GM12801 (cell line): ENCODE data around the gene MACF1.

Experiments
- TF ChIP-seq, protein P1 (sequence below): IDR thresholded peaks from one replicate; pipeline ENCODE4 v1.5.1; 2011; ENCODE audit warnings: control low read depth; ENCODE audit not compliant: insufficient read length; ENCODE audit errors: extremely low read depth

The MACF1 gene

GRCh38 chr1:39458991-39459390, 254.5 kb downstream of the MACF1 start:
- TF ChIP-seq, protein P1, sequence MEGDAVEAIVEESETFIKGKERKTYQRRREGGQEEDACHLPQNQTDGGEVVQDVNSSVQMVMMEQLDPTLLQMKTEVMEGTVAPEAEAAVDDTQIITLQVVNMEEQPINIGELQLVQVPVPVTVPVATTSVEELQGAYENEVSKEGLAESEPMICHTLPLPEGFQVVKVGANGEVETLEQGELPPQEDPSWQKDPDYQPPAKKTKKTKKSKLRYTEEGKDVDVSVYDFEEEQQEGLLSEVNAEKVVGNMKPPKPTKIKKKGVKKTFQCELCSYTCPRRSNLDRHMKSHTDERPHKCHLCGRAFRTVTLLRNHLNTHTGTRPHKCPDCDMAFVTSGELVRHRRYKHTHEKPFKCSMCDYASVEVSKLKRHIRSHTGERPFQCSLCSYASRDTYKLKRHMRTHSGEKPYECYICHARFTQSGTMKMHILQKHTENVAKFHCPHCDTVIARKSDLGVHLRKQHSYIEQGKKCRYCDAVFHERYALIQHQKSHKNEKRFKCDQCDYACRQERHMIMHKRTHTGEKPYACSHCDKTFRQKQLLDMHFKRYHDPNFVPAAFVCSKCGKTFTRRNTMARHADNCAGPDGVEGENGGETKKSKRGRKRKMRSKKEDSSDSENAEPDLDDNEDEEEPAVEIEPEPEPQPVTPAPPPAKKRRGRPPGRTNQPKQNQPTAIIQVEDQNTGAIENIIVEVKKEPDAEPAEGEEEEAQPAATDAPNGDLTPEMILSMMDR = no peak

GRCh38 chr1:39462074-39462473, 257.6 kb downstream of the MACF1 start:
- TF ChIP-seq, protein P1 = no peak

GRCh38 chr1:39466413-39467107, 262.1 kb downstream of the MACF1 start:
- TF ChIP-seq, protein P1 = no peak

GRCh38 chr1:39469150-39469549, 264.7 kb downstream of the MACF1 start:
- TF ChIP-seq, protein P1 = no peak

DNA sequence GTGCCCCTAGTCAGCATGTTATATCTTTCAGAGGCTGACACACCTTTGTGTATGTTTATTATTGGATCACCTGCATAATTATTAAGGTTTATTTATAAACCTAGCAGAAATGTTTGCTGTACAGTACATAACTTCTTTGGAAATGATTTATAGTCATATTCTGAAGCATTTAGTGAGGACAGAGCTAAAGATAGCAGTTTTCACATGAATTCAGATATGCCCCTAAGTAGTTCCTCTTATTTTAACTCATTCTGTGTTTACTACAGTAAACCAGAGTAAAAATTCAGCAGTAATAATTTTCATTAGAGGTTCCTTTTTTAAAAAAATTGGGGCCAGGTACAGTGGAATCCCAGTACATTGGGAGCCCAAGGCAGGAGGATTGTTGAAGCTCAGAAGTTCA, 265.5 kb downstream of the MACF1 start:
- TF ChIP-seq, protein P1 = no peak

- TF ChIP-seq, protein P1 = no peak
These were observed 268.3 kb downstream of the MACF1 start for GRCh38 chr1:39472826-39473225.

GRCh38 chr1:39473324-39473723, 268.8 kb downstream of the MACF1 start:
- TF ChIP-seq, protein P1 = no peak
